GM12878 (cell line): ENCODE data around the gene GPATCH3. TPM values are rescaled to one million over a fixed set of nuclear protein-coding genes. Genes with fewer than 3 reads are reported as not detected.
A peak's percentile ranks its signal among the peaks of the same experiment; 100 is the strongest.

Experiments used
- CBX5 ChIP-seq: sonication (generic); IDR thresholded peaks from 2 replicates; pipeline ENCODE4 v1.6.1; 2016; ENCODE audit warnings: low read depth, moderate library complexity, mild to moderate bottlenecking, inconsistent platforms
- CREB1 ChIP-seq: IDR thresholded peaks from 2 replicates; pipeline ENCODE4 v1.6.1; 2012; ENCODE audit warnings: low read depth, mild to moderate bottlenecking, inconsistent platforms
- CREM ChIP-seq: IDR thresholded peaks from 2 replicates; pipeline ENCODE4 v1.6.1; 2014; ENCODE audit warnings: antibody characterized with exemption, low read depth
- GABPA ChIP-seq: IDR thresholded peaks from 2 replicates; pipeline ENCODE4 v1.6.1; 2014; ENCODE audit warnings: antibody characterized with exemption, low read depth, mild to moderate bottlenecking, inconsistent platforms
- JUNB ChIP-seq: IDR thresholded peaks from 2 replicates; pipeline ENCODE4 v1.6.1; 2016; ENCODE audit warnings: antibody characterized with exemption, mild to moderate bottlenecking
- MXI1 ChIP-seq: fragments of 150-350 bp; IDR thresholded peaks from 2 replicates; pipeline ENCODE4 v1.6.1; 2011; ENCODE audit warnings: low read depth, mild to moderate bottlenecking, inconsistent platforms, low read length, improper control_type of control experiment
- POLR2AphosphoS5 ChIP-seq: IDR thresholded peaks from 2 replicates; pipeline ENCODE4 v1.6.1; 2011; ENCODE audit warnings: mild to moderate bottlenecking, low read length, inconsistent platforms
- RAD51 ChIP-seq: fragments of 450-650 bp; IDR thresholded peaks from 2 replicates; pipeline ENCODE4 v1.6.1; 2016; ENCODE audit warnings: moderate library complexity, mild to moderate bottlenecking, inconsistent platforms
- RBBP5 ChIP-seq: fragments of 200-600 bp; sonication (generic); conservative IDR thresholded peaks from 2 replicates; pipeline ENCODE4 v1.6.1; 2016
- TAF1 ChIP-seq: IDR thresholded peaks from 2 replicates; pipeline ENCODE4 v1.6.1; 2011; ENCODE audit warnings: mild to moderate bottlenecking, low read depth, low read length, borderline replicate concordance
- TCF3 ChIP-seq: IDR thresholded peaks from 2 replicates; pipeline ENCODE4 v1.6.1; 2012; ENCODE audit warnings: low read depth, mild to moderate bottlenecking, low read length, borderline replicate concordance; ENCODE audit not compliant: insufficient read depth
- ZNF207 ChIP-seq: fragments of 450-650 bp; IDR thresholded peaks from 2 replicates; pipeline ENCODE4 v1.6.1; 2014; ENCODE audit warnings: antibody characterized with exemption, mild to moderate bottlenecking, borderline replicate concordance
- polyA plus RNA-seq, 11 experiments: library from polyadenylated mRNA; depleted of rRNA in 4 of 11; unstranded in 6 of 11; stranded (reverse) in 5 of 11; fragments of >200 nt; fragmentation: Nextera tagmentation in 4 of 11; fragmentation: Illumina TruSeq in 1 of 11; extraction: Ambion mirVana in 4 of 11; extraction: Trizol in 1 of 11; gene quantifications; 1 replicate in 1 of 11; 2 replicates in 10 of 11; pipeline versions ENCODE4 v1.2.1 to v1.2.3, GENCODE V29; 2011 to 2016; ENCODE audit warnings: inconsistent platforms in 2 of 11, missing spikeins in 2 of 11, low read depth in 1 of 11
- total RNA-seq, 4 experiments: library from RNA; depleted of rRNA in 3 of 4; stranded (reverse); fragments of >200 nt in 3 of 4; fragmentation: Illumina TruSeq in 1 of 4; extraction: Trizol in 1 of 4; gene quantifications; 2 replicates each; pipeline versions ENCODE4 v1.2.1 to v1.2.3, GENCODE V29; 2013 to 2021
- TF ChIP-seq, protein P1 (sequence below): fragments of 150-350 bp; IDR thresholded peaks from 2 replicates; pipeline ENCODE4 v1.6.1; 2016; ENCODE audit warnings: low read depth, low read length
- TF ChIP-seq, protein P2 (sequence below): fragments of 450-650 bp; IDR thresholded peaks from 2 replicates; pipeline ENCODE4 v1.6.1; 2016; ENCODE audit warnings: mild to moderate bottlenecking, moderate library complexity, borderline replicate concordance
- TF ChIP-seq, protein P3 (sequence below): fragments of 450-650 bp; conservative IDR thresholded peaks from 2 replicates; pipeline ENCODE4 v1.6.1; 2017; ENCODE audit warnings: mild to moderate bottlenecking, moderate library complexity
- TF ChIP-seq, protein P4 (sequence below): fragments of 450-650 bp; IDR thresholded peaks from 2 replicates; pipeline ENCODE4 v1.6.1; 2018; ENCODE audit warnings: borderline replicate concordance, mild to moderate bottlenecking; ENCODE audit not compliant: partially characterized antibody

GPATCH3 gene
- total and polyA plus RNA-seq, 10 of the 15 experiments (the other 5 are each of a cell fraction or from before 2014, with no cell fraction given) = 0.56 to 13.4 (median 8.7) TPM

DNA sequence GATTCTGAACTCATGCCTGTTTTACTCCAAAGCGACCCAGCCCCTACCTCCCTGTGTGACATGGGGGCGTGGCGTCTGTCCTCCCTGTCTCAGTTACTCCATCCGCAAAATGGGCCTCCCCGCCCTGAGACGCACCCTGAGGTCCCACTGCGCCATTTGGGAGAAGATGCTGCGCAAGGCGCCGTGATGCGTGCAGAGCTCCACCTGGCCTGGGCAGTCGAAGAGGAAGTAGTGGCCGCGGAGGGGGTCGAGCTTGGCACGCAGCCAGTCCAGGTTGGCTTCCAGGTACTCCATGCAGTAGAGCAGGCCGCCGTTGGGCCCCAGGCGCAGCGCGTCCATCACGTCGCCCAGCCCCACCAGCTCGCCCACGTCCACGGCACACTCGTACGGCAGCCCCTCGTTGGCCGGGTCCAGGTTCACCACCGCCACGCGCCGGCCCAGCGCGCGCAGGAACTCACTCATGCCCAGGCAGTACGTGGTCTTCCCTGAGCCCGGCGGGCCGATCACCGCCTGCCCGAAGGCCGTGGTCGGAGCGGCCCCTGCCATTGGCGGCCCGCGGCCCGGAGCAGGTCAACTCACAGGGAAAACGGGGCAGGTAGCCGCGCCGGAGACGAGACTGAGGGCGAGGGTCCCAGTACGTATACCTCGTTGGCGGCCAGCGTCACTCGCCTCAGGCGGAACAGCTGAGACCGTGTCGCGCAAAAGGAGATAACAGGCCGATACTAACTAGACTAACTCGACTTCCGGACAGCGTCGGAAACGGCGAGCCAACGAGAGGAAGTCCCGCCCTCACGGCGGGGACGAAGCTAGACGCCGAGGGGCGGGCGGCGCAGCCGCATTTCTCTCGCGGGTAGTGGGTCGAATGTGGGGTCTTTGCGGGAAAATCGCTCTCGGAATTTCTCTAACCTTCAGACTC is 10.5 kb downstream of the GPATCH3 start, which contains the start of gene GPN2 (continued):
- TF ChIP-seq, protein P1, sequence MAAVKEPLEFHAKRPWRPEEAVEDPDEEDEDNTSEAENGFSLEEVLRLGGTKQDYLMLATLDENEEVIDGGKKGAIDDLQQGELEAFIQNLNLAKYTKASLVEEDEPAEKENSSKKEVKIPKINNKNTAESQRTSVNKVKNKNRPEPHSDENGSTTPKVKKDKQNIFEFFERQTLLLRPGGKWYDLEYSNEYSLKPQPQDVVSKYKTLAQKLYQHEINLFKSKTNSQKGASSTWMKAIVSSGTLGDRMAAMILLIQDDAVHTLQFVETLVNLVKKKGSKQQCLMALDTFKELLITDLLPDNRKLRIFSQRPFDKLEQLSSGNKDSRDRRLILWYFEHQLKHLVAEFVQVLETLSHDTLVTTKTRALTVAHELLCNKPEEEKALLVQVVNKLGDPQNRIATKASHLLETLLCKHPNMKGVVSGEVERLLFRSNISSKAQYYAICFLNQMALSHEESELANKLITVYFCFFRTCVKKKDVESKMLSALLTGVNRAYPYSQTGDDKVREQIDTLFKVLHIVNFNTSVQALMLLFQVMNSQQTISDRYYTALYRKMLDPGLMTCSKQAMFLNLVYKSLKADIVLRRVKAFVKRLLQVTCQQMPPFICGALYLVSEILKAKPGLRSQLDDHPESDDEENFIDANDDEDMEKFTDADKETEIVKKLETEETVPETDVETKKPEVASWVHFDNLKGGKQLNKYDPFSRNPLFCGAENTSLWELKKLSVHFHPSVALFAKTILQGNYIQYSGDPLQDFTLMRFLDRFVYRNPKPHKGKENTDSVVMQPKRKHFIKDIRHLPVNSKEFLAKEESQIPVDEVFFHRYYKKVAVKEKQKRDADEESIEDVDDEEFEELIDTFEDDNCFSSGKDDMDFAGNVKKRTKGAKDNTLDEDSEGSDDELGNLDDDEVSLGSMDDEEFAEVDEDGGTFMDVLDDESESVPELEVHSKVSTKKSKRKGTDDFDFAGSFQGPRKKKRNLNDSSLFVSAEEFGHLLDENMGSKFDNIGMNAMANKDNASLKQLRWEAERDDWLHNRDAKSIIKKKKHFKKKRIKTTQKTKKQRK = 0 out of 2 replicates have a peak, but pooled peaks have one; percentile 14
- peak; percentile 78; the same call in 1 of the 2 replicates for TF ChIP-seq CREB1
- TF ChIP-seq GABPA = peak; percentile 94
- TF ChIP-seq CBX5 = no peak
- TF ChIP-seq MXI1 = peak; percentile 73; the same call in 1 of the 2 replicates
- TF ChIP-seq, protein P2, sequence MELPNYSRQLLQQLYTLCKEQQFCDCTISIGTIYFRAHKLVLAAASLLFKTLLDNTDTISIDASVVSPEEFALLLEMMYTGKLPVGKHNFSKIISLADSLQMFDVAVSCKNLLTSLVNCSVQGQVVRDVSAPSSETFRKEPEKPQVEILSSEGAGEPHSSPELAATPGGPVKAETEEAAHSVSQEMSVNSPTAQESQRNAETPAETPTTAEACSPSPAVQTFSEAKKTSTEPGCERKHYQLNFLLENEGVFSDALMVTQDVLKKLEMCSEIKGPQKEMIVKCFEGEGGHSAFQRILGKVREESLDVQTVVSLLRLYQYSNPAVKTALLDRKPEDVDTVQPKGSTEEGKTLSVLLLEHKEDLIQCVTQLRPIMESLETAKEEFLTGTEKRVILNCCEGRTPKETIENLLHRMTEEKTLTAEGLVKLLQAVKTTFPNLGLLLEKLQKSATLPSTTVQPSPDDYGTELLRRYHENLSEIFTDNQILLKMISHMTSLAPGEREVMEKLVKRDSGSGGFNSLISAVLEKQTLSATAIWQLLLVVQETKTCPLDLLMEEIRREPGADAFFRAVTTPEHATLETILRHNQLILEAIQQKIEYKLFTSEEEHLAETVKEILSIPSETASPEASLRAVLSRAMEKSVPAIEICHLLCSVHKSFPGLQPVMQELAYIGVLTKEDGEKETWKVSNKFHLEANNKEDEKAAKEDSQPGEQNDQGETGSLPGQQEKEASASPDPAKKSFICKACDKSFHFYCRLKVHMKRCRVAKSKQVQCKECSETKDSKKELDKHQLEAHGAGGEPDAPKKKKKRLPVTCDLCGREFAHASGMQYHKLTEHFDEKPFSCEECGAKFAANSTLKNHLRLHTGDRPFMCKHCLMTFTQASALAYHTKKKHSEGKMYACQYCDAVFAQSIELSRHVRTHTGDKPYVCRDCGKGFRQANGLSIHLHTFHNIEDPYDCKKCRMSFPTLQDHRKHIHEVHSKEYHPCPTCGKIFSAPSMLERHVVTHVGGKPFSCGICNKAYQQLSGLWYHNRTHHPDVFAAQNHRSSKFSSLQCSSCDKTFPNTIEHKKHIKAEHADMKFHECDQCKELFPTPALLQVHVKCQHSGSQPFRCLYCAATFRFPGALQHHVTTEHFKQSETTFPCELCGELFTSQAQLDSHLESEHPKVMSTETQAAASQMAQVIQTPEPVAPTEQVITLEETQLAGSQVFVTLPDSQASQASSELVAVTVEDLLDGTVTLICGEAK = peak; percentile 90
- TF ChIP-seq CREM = peak; percentile 77
- peak; percentile 96 for TF ChIP-seq POLR2AphosphoS5
- TF ChIP-seq TAF1 = peak; percentile 82; the same call in 1 of the 2 replicates
- 0 out of 2 replicates have a peak, but pooled peaks have one; percentile 12 for TF ChIP-seq TCF3
- TF ChIP-seq, protein P3, sequence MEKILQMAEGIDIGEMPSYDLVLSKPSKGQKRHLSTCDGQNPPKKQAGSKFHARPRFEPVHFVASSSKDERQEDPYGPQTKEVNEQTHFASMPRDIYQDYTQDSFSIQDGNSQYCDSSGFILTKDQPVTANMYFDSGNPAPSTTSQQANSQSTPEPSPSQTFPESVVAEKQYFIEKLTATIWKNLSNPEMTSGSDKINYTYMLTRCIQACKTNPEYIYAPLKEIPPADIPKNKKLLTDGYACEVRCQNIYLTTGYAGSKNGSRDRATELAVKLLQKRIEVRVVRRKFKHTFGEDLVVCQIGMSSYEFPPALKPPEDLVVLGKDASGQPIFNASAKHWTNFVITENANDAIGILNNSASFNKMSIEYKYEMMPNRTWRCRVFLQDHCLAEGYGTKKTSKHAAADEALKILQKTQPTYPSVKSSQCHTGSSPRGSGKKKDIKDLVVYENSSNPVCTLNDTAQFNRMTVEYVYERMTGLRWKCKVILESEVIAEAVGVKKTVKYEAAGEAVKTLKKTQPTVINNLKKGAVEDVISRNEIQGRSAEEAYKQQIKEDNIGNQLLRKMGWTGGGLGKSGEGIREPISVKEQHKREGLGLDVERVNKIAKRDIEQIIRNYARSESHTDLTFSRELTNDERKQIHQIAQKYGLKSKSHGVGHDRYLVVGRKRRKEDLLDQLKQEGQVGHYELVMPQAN = peak; percentile 84
- no peak for TF ChIP-seq RBBP5
- TF ChIP-seq JUNB = no peak
- TF ChIP-seq, protein P4, sequence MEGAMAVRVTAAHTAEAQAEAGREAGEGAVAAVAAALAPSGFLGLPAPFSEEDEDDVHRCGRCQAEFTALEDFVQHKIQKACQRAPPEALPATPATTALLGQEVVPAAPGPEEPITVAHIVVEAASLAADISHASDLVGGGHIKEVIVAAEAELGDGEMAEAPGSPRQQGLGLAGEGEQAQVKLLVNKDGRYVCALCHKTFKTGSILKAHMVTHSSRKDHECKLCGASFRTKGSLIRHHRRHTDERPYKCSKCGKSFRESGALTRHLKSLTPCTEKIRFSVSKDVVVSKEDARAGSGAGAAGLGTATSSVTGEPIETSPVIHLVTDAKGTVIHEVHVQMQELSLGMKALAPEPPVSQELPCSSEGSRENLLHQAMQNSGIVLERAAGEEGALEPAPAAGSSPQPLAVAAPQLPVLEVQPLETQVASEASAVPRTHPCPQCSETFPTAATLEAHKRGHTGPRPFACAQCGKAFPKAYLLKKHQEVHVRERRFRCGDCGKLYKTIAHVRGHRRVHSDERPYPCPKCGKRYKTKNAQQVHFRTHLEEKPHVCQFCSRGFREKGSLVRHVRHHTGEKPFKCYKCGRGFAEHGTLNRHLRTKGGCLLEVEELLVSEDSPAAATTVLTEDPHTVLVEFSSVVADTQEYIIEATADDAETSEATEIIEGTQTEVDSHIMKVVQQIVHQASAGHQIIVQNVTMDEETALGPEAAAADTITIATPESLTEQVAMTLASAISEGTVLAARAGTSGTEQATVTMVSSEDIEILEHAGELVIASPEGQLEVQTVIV = peak; percentile 33
- no peak for TF ChIP-seq RAD51
- TF ChIP-seq ZNF207 = no peak; the same call in 1 of the 2 replicates
